Activated effector memory CD4-positive, alpha-beta T cell treated with Interleukin-2 at 50 U/mL for 16 hours (primary cell): ENCODE measurements around the gene ATAT1.
"Not testable (repeated sequence)": the region's sequence is repeated elsewhere in the genome, so short reads cannot be mapped to it uniquely, and the experiment has no call there.

Experiments used
- DNase-seq: peaks from one replicate; pipeline ENCODE4 v3.0.0-alpha.2; 2020

ATAT1 gene

DNA sequence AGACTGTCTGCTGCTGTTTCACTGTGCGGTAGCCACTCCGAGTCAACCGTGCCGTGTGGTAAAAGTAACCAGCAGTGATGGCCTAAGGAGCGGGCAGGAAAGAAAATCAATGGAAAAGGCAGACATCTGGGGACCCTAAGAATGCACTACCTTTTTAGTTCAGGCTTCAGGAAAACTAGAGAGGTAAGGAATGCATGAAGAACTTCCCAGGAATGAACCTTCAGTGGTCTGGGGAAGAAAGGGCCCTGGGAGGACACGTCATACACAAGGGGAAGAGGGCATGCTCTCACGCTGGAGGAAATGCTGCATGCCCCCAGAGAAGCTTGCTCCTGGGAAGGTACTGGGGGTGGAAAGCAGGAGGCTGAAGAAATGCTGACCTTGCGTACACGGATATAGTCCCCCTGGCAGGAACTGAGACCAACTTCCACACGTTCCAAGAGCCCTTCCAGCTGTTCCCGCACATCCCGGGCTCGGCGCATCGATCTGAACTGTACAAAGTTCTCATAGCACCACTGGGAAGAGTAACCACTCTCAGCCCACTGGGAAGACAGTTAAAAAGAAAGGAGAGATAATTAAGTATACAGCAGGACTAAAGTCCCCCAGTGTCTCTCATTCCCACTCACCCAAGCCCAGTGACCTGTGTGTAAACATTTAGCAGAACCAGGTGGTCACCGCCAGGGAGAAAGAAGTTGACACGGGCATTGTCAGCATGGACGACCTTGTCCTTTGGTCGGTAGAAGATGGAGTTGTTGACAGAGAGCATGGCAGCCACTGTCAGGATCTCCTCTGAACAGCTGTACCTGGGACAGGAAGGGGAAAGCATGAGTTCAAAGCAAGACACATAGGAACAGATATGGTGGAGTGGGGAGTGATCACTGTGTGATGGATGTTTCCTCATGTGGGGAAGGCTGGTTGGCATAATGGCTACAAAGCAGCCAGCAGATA is 28.4 kb downstream of the ATAT1 start:
- no peak for DNase-seq

DNA sequence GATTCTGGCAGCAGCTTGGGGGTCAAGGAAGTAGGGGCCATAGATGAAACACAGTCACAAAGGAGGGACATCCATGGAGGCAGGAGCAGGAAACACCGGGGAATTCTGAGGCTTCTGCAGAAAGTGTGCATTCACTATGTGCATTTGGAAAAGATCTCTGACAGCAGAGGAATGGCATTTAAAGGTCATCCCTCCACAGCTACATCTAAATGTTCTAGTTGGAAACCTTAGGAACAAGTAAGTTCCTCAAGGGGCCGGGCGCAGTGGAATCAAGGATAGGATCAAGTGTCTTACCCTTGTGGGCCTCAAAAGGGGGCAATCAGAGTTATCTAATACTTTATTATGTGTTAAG is 29.0 kb downstream of the ATAT1 start:
- no peak for DNase-seq

DNA sequence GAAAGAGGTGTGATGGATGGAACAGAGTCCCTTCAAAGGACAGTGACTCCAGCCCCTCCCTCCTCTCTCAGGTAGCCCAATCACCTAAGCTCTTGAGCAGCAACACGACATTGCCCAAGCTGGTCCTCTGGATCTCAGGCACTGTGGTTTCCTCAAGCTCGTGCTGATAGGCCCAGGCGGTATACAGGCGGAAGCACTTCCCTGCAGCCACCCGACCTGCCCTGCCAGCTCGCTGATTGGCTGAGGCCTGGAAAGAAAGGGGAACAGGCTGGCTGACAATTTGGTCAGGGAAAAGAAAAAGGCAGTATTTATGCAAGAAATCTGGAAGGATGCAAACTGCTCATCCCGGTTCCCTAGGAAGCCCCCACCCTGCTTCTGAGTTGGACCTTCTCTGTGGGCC is 29.8 kb downstream of the ATAT1 start:
- no peak for DNase-seq

DNA sequence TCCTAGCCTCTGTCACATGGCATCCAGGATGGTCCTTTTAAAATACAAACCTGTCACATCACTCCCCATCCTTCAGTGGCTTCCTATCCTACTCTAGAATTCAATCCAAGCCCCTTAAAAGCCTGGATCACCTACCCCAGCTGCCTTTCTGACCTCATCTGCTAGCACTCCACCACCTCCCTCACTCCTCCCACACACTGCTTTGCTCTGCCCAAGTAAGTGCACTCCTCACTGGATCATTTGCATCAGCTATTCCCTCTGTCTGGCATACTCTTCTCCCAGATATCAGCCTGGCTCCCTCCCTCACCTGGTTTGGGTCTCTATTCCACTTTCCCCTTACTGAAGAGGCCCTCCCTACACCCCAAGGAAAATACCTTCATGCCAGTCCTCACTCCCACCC is 30.8 kb downstream of the ATAT1 start:
- DNase-seq = no peak

DNA sequence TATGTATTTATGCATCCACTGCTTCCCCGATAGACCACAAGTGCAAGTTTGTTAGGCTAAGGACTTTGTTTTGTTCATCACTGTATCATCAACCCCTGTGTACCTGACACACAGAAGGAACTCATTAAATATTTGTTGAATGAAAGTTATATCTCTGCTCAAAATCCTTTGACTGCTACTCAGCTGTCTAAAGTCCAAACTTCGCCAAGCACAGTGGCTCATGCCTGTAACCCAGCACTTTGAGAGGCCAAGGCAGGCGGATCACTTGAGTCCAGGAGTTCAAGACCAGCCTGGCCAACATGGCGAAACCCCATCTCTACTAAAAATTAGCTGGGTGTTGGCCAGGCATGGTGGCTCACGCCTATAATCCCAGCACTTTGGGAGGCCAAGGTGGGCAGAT is 31.2 kb downstream of the ATAT1 start:
- not testable (repeated sequence) for DNase-seq

DNA sequence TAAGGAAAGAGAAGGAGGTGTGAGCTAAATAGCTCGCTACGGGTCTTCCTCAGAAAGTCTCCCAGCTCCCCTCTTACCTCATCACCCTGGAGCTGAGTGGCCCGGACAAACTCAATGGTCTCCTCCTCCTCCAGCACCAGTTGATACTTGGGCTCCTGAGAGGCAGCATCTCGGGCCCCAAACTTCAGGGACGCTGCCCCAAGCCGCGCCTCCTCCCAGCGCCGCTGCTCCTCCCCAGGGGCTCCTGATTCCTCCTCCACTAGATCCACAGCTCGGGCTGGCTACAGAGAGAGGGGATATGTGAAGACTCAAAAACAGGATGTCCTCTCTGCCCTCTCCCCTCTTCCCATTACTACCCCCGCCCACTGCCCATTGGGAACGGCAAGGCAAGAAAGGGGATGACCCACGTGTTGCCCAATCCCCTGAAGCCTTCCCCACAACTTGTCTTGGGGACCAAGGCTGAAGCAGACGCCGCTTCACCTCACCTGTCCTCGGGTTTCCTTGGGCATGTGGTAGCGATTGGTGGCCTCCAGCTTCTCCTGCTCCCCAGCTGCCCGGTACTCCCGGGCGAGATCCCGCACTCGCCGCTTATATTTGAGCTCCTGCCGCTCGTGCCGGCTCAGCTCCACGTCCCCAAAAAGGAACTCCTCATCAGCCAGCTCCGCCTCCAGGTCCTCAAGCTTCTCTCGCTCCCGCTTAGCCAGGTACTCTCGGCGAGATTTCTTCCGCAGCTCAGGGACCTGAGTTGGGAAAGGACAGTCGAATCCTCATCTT is 38.5 kb downstream of the ATAT1 start:
- DNase-seq = no peak

DNA sequence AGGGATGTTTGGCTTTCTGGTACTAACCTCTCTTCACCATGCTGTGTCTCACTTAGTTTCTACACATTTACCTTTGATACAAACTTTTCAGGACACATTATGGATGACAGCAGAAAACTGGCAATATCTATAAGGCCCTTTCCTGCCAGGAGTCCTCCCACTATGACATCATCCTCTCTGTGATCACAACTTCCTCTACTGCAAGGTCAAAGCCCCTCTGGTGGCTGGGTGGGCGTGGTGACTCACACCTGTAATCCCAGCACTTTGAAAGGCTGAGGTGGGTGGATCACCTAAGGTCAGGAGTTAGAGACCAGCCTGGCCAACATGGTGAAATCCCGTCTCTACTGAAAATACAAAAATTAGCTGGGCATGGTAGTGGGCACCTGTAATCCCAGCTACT is 39.6 kb downstream of the ATAT1 start:
- DNase-seq = not testable (repeated sequence)

DNA sequence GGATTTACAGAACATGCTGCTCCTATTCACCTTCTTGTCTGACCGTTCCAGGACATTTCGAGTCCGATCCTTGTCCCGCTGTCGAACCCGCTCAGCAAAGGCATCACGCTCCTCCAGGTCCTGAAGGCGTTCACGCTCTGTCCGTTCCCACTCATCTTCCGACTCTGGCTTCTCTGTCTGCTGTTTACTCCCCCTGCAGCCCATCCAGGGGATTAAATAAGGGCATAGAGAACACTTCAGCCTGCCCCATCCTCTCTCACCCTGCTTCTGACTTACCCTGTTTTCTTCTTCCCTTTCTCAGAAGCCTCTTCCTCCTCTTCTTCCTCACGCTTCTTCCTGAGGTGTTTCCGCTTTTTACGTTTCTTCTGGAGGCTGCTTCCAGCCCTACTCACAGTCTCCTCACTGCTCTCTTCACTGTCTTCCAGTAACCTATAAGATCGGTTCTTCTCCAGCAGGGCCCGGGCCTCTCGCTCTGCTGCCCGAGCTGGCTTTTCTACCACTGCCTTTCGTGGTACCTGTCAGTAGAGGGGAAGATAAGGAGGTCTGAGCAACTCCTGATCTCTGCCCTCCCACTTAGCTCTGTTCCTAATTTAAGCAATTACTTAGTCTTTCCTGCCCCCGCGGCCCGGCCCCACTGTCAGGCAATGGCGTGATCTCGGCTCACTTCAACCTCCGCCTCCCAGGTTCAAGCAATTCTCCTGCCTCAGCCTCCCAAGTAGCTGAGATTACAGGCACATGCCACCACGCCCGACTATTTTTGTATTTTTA is 44.3 kb downstream of the ATAT1 start:
- DNase-seq = no peak

DNA sequence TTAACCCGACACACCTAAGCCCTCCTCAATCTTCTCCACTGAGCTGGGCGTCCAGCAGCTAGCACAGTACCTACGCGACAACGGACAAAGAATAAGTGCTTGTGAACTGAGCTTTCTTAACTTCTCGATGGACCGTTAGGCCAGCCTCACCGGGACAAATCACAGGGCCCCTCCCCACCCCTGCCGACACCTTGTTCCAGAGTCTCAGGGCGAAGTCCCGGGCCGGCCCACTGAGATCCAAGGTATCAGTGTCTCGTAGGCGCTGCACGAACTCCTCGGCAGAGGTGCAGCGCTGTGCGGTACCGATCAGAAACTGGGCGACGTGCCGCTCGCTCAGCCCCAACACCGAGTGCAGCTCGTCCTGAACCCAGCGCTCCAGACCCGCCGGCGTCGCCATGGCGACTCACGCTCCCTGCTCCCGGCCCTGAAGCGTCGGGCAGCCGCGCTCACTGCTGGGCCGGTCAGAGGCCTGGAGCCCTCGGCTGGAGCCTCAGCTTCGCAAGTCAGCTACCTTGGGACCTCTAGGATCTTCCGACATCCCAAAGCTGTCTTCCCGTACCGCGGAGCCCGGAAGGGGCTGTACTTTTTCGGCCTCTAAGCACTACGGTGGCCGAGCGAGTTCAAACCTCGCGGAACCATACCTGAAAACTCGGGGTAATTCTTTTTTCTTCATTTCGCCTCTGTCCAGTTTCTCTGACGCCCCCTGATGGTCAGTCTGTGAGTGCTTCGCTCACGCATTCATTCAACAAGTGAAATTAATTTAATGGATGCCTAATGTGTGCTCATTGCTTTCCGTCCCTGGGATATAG is 46.0 kb downstream of the ATAT1 start, which contains the start of gene DHX16:
Gene DHX16, minus strand, starts transcription at position 562 of the 809 bp plus-strand sequence. Its CDS starts 165 bp downstream, at position 397.
- DNase-seq = peak; percentile 83

DNA sequence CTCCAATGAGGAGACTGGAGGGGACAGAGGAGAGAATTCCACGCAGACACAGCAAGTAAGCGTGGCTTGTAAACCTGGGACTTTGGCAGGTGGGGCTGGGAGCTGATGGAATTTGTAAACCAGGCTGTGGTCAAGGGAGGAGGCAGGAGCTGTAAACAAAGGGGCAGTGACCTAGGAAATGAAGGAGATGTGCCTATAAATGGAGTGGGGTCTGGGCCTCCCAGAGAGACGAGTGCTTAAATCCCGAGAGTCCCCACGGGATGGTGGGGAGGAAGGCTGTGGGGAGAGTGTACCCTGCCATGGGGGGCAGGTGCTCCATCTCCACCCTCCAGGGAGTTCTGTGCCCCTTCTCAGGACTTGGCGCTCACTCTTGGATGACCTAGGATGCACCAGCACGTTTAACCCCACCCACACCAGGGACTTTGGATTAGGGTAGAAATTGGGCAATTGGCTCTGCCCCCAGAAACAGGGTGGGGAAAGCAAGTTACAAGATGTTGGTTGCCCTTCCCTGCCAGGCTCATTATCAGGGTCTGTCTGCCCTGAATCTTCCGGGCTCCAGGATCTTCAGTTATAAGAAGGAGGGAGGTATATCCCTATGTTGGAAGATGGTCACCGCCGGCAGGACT is 50.1 kb downstream of the ATAT1 start:
- no peak for DNase-seq

DNA sequence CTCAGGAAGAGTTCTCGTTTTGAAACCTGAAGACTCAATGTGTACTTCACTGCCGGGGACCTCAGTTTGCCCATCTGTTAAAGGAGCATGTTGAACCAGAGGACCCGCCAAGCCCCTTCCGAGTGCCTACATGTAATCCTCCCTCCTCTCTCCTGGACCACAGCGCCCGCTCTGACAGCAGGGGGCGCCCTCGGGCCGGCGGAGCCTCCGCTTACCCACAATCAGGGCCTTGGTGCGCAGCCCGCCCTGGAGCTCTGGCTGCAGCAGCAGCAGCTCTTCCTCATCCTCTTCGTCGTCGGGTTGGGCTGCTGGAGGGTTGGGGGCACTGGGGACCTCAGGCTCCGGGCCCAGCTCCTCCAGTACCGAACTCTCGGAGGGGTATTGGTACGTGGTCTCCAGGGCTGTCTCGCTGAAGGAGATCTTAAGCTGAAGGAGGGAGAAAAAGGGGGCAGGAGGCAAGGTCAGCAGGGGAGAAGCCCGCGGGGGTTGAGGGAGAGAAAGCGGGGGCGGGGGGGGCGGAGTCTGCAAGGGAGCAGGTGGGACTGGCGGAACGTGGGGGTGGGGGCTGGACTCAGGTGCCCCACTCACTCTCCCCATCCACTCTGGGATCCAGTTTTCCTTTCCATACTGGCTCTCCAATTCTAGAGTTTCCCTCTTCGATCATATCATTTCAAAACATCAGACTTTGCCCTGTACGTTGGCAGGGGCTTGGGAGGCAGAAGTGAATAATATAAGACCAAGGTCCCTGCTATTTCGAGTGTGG is 52.5 kb downstream of the ATAT1 start:
- DNase-seq = peak; percentile 85

DNA sequence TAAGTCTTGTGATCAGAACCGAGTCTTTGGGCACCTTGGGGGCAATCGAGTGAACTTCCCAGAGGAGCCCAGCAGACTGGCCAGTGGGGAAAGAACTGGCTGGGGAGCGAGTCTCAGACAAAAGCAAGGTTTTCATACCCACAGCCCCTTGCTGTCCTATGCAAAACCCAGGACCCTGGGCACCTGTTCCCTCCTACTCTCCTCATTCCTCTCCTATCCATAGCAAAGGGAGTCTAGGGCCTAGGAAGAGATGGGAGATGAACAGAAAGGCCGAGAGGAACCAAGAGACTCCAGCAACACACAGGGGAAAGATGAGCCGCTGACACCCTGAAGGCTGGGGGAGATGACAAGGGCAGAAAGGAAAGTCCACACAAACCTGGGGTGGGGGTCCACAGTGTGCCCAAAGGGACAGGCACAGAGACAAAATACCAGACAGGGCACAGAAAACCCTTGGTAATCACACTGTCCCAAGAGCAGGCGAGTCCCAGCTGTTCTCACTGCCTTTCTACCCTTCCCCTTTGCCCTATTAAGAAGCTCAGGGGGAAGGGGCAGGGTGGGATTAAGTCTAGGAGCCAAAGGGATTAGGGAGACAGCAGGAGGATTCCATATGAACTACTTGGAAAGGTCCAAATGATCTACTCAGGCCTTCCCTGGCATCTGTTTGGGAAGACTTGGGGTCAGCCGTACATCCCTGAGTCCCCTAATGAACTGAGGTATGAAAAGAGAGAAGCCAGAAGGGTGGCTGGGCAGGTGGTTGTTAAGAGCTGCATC is 53.3 kb downstream of the ATAT1 start:
- no peak for DNase-seq

DNA sequence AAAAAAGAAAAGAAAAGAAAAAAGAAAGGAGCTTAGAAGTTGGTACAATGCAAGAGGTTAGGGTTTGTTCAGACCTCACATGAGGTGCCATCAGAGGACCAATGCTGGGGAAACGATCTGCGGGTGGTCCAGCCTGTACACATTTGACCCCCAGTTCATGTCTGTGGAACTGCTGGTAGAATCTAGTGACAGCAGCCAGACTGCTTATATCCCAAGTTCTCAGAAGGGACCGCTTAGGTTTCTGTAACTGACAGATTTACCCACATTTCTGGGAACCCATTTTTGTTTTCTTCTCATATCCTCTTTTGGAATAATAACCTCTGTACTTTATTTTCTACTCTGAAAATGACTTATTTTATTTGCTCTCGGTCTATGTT is 55.1 kb downstream of the ATAT1 start:
- no peak for DNase-seq

DNA sequence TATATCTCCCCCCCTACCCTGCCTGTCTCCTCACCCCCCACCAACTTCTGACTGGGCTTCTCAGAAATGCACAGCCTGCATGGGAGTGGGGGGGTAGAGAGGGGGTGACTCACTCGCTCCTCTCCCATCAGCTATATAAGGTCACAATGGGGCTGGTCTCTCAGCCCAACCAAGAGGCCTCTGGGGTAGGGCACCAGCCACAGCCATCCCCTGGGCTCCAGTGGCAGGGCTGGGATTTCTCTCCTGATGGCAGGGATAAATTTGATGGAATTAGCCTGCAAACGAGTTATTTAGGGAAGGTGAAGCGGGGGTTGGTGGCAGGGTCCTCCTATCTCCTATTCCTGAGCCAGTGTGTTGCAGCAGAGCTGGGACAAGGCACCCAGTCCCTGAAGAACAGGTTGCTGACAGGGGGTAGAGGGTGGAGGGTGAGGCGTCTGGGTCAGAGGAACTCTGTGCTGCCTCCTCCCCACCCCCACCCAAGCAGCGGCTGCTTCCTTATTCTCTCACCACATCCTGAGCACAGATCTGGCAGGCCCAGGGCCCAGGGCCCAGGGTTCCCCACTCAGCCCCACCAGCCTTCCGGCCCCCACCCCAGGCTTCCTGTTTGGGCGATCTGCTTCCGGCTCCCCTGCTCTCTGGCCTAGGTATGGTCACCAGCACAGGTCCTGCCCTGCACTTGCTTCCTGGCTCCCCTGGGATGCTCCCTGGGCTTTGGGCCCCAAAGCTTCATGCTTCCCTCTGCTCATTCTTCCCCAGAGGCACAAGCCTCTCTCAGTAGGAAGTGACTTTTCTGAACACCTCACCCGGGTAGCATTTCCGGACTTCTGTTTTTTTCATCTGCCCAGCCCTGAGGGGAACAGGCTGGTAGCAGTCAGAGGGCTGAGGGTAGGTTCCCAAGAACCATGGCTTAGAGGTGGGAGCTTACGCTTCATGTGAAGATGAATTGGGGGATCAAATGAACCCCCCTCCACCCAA is 55.8 kb downstream of the ATAT1 start:
- DNase-seq = peak; percentile 91

DNA sequence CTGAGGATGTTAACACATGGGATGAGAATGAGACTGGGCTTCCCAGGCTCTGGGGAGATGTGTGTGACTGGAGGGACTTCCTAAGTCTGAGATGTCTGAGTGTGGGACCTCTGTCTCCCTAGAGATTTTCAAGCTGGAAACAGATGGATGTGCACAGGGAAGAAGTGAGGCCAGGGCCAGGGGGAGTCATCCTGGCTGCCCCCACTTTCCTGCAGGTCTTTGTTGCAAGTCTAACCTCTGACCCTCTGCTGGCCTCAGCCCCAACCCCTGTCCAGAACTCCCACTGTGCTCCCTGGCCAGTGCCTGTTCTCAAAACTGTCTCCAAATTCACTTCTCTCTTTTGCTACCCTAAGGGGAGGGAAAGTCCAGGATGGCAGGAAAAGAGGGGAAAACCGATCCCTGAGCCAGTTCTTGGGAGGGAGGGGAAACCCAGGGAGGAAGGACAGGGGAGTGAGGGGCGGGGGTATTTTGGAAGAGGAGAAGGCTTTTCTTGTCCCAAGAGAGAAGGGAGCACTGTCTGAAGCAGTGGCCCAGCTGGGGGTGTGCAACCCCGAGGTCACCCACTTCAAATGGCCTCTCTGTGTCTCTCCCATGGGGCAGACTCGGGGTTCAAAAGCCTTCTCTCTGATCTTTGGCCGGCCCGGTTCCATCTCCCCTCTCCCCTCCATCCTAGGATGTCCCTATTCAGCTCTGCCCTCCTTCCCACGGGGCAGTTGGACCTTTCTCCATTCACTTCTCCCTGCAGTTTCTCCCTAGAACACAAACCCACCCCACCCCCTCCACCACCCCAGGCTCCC is 56.7 kb downstream of the ATAT1 start:
- DNase-seq = no peak

DNA sequence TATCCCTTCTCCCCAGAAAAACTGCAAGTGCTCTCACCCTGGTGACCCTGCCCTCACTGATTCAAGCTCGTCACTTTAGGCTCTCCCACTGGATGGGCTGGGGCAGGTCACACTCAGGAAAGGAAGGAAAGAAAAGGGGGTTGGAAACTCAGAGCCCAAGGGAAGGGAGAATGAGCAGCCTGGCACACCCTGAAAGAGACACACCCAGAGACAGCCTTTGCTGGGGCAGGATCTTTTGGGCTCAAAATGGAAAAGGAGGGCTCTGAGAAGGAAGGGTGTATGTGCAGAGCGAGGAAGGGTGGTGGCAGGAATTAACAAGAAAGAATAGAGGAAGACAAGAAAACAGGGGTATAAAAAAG is 57.3 kb downstream of the ATAT1 start:
- no peak for DNase-seq

DNA sequence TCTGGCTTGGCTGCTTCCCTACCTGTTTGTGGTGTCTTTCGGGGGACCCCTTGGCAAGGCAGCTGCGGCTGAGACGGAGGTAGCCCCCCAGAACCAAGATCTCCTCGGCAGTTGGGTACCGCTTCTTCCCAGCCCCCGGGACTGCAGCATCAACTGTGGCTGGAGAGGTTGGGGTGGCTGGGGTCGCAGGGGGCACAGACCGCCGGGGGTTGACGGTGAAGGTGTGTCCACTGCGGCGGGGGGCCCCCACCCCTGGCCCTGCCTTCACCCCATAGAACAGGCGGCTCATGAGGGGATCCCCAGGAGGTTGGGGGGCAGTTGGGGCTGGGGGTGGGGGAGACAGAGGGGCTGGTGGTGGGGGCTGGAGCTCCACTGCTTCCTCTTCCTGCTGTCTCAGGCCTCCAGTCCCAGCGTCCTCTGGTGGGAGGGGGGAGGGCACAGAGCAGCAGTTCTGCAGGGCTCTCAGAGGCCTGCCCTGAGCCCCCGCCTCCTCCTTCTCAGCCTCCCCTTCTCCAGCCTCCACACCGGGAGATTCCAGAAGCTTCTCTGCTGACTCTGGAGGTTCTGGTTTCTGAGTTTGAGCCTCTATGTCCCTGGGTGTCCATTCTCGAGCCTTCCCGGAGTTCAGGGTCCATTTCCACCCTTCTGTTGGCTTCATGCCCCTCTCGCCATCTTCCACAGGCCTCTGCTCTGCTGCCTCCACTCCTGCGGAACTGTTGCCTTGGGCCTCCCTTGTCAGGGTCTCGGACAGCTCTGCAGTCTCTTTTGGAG is 57.9 kb downstream of the ATAT1 start:
- peak; percentile 41 for DNase-seq
